Right atrium auricular region (tissue), 2 donors: Measurements from ENCODE around the gene ACAD11. TPM values are rescaled to one million over a fixed set of nuclear protein-coding genes. Genes with fewer than 3 reads are reported as not detected.
"Not testable (repeated sequence)": the region's sequence is repeated elsewhere in the genome, so short reads cannot be mapped to it uniquely, and the experiment has no call there.

ENCODE experiments used
- DNase-seq: peaks from one replicate; pipeline ENCODE4 v3.0.0-alpha.2; 2019; ENCODE audit warnings: low spot score
- H3K27ac ChIP-seq, 2 donors: fragments of 200-600 bp; sonication (generic); 1 replicate in 1 of 2; 2 replicates in 1 of 2; pipeline ENCODE4 v1.5.1; 2016 to 2019
- H3K27me3 ChIP-seq, 2 donors: fragments of 200-600 bp; sonication (generic); one replicate each; pipeline versions ENCODE4 v1.5.1 to v1.6.0; 2017 to 2019
- H3K36me3 ChIP-seq: fragments of 200-600 bp; sonication (generic); one replicate; pipeline ENCODE4 v1.5.1; 2016
- H3K4me1 ChIP-seq, 2 donors: fragments of 200-600 bp; sonication (generic); one replicate each; pipeline versions ENCODE4 v1.5.1 to v1.6.0; 2017 to 2019
- H3K4me3 ChIP-seq, 2 donors: fragments of 200-600 bp; sonication (generic); 1 replicate in 1 of 2; 2 replicates in 1 of 2; pipeline ENCODE4 v1.5.1; 2017 to 2019; ENCODE audit warnings: mild to moderate bottlenecking in 1 of 2, moderate library complexity in 1 of 2
- H3K9me3 ChIP-seq, 2 donors: fragments of 200-600 bp; sonication (generic); one replicate each; pipeline ENCODE4 v1.5.1; 2019
- CTCF ChIP-seq, 2 donors: fragments of 200-600 bp; sonication (generic); IDR thresholded peaks; one replicate each; pipeline ENCODE4 v1.5.1; 2019; ENCODE audit warnings: antibody characterized with exemption in 2 of 2
- total RNA-seq, 2 donors: library from RNA; depleted of rRNA; stranded (reverse); fragments of >200 nt; gene quantifications; one replicate each; pipeline ENCODE4 v1.1.0, GENCODE V29; 2016

The ACAD11 gene
- total RNA-seq, 2 donors from 2014 or later: 18.0 to 26.0 TPM

DNA sequence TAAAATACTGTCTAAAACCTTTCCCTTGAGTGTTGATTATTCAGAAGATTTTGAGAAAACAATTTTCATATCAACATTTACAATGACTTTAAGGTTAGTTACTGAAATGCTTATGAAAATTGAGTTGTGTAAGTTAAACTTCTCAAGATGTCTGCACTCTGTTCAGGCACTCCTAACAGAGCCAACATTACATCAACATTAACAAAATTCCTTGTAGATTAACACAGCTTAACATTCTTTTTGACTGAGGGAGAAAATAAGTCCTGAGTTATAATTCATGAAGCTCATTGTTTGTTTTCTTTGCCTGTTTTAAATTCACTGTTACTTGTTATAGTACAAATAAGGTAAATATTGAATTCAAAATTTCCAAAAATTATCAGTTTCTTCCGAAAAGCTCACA is 53.5 kb downstream of the ACAD11 start:
- H3K4me3 ChIP-seq: no peak overlapping the region
- no peaks in the 10 kb centered on the region for H3K27me3 ChIP-seq
- peak overlapping the region in 1 of 2 donors; percentile 43 for H3K27ac ChIP-seq
- H3K36me3 ChIP-seq: peaks cover 7% of the 10 kb centered on the region
- H3K4me1 ChIP-seq: peaks cover 0 to 14% of the 10 kb centered on the region in 2 donors
- no peak for DNase-seq
- H3K9me3 ChIP-seq: no peaks in the 10 kb centered on the region
- no peak for TF ChIP-seq CTCF (IDR thresholded peaks at IDR 0.05)

GRCh38 chr3:132605374-132605792 is 54.2 kb downstream of the ACAD11 start:
- Histone ChIP-seq H3K27ac (peak overlapping the region in 1 of 2 donors; percentile 43), H3K36me3 (peaks cover 7% of the 10 kb centered on the region)
- no peak for TF ChIP-seq CTCF (IDR thresholded peaks at IDR 0.05)

GRCh38 chr3:132600614-132601013 is 59.0 kb downstream of the ACAD11 start:
- H3K4me1 ChIP-seq, H3K9me3 ChIP-seq, H3K4me3 ChIP-seq, H3K27me3 ChIP-seq, DNase-seq, H3K27ac ChIP-seq: not testable (repeated sequence)
- H3K36me3 ChIP-seq: peaks cover 12% of the 10 kb centered on the region

More at GRCh38 chr3:132605374-132605792, 54.2 kb downstream of the ACAD11 start:
- Histone ChIP-seq H3K4me3 (no peak overlapping the region), H3K9me3 (no peaks in the 10 kb centered on the region), H3K27me3 (no peaks in the 10 kb centered on the region), H3K4me1 (peaks cover 0 to 14% of the 10 kb centered on the region in 2 donors)
- no peak for DNase-seq

GRCh38 chr3:132598181-132598580 is 61.4 kb downstream of the ACAD11 start:
- Histone ChIP-seq H3K4me1 (no peaks in the 10 kb centered on the region), H3K27ac (peak overlapping the region in 1 of 2 donors; percentile 0), H3K4me3 (peak overlapping the region in 1 of 2 donors; percentile 17), H3K27me3 (no peaks in the 10 kb centered on the region), H3K36me3 (peaks cover 10% of the 10 kb centered on the region), H3K9me3 (no peaks in the 10 kb centered on the region)
- TF ChIP-seq CTCF (IDR thresholded peaks at IDR 0.05): no peak
- DNase-seq: no peak

DNA sequence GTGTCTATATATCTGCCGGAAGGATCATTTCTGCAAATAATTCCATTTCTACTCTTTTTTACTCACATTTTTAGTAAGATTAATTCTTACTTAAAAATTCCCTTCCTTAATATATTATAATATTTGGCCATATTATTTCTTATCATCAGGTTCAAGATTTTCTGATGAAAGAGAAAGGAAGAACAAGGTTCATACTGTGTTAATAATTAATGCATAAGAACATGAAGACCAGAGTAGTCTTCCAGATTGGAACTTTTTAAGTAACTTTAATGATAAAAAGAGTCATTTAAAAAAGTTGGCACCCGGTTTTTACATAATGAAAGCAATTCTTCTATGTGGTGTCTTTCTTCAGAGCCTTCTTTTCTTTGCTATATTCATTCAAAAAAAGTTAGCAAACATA is 61.9 kb downstream of the ACAD11 start:
- Histone ChIP-seq H3K27ac (no peak overlapping the region), H3K4me3 (peak overlapping the region; percentile 9 to 17), H3K36me3 (peaks cover 5% of the 10 kb centered on the region), H3K27me3 (no peaks in the 10 kb centered on the region), H3K9me3 (no peaks in the 10 kb centered on the region), H3K4me1 (no peaks in the 10 kb centered on the region)
- no peak for DNase-seq
- TF ChIP-seq CTCF (IDR thresholded peaks at IDR 0.05): no peak

DNA sequence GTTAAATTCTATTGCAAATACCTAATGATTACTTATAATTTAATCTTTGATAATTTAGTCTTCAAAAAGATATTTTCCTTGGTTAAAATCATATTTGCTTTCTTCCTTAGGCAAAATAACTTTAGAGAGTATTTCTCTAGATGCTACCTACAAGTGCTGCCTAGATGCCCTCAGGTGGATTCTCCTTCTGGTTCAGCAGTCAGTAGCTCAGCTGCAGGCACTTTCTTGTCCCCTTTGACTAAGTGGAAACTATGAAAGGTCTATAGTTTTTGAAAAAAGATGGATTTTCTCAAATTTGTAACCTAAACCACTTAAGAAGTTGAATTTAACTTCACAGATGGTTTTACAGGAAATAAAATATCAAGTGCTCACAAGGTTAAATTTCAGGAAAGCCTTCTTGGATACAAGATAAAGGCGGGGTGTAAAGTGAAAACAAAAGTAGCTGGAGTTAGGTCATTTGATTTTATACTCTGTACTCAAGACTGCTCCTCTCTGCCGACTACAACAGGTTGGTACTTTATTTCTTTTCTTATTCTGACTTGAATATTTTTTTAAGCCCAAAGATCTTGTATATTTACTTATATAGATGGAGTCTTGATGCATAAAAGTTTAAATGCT is 62.7 kb downstream of the ACAD11 start, which contains the start of gene ACKR4:
Gene ACKR4, plus strand, starts transcription at position 455 of the 618 bp plus-strand sequence. CDS start 3,128 bp downstream, outside the sequence.
- TF ChIP-seq CTCF (IDR thresholded peaks at IDR 0.05): no peak
- Histone ChIP-seq H3K27me3 (no peaks in the 10 kb centered on the region), H3K9me3 (no peaks in the 10 kb centered on the region), H3K4me1 (no peaks in the 10 kb centered on the region), H3K4me3 (peak within 1 kb of the TSS; percentile 9 to 17), H3K27ac (no peak within 1 kb of the TSS), H3K36me3 (peaks cover 5% of the 10 kb centered on the region)
- no peak for DNase-seq
